Epithelial cell of esophagus (primary cell): Measurements from ENCODE around the gene PLIN1.

Experiments
- DNase-seq: peaks from one replicate; pipeline ENCODE4 v3.0.0; 2010; ENCODE audit warnings: low read depth
- H3K4me3 ChIP-seq: 2 replicates; pipeline ENCODE4 v1.5.1; 2011; ENCODE audit warnings: mild to moderate bottlenecking, low read length, control low read depth
- TF ChIP-seq, protein P1 (sequence below): IDR thresholded peaks from 2 replicates; pipeline ENCODE4 v1.5.1; 2011; ENCODE audit warnings: low read depth, mild to moderate bottlenecking, low read length, control low read depth, inconsistent platforms; ENCODE audit not compliant: insufficient read depth; ENCODE audit errors: missing control alignments

The PLIN1 gene

DNA sequence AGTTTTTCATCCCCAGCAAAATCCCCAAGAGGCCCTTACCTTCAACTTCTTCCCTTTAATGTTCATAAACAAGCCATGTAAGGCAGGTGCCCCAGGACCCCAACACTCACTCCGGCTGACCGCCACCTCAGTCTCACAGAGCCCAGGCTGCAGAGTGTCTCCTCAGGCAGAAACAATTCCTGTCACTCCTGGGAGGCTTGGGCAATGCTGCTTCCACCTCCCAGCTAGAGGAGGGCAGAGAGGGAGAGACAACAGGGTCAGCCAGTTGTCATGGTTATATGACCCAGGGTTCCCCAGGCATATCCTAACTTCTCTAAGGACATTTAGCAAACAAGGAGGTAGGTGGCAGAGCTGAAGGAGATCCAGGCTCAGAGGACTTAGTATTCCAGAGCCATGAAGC, at the start of gene PLIN1:
Gene PLIN1, minus strand, starts transcription at position 156 of the 400 bp plus-strand sequence. CDS start 1,878 bp downstream, outside the sequence.
- no peak within 1 kb of the TSS for H3K4me3 ChIP-seq
- TF ChIP-seq, protein P1, sequence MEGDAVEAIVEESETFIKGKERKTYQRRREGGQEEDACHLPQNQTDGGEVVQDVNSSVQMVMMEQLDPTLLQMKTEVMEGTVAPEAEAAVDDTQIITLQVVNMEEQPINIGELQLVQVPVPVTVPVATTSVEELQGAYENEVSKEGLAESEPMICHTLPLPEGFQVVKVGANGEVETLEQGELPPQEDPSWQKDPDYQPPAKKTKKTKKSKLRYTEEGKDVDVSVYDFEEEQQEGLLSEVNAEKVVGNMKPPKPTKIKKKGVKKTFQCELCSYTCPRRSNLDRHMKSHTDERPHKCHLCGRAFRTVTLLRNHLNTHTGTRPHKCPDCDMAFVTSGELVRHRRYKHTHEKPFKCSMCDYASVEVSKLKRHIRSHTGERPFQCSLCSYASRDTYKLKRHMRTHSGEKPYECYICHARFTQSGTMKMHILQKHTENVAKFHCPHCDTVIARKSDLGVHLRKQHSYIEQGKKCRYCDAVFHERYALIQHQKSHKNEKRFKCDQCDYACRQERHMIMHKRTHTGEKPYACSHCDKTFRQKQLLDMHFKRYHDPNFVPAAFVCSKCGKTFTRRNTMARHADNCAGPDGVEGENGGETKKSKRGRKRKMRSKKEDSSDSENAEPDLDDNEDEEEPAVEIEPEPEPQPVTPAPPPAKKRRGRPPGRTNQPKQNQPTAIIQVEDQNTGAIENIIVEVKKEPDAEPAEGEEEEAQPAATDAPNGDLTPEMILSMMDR = no peak
- no peak for DNase-seq

DNA sequence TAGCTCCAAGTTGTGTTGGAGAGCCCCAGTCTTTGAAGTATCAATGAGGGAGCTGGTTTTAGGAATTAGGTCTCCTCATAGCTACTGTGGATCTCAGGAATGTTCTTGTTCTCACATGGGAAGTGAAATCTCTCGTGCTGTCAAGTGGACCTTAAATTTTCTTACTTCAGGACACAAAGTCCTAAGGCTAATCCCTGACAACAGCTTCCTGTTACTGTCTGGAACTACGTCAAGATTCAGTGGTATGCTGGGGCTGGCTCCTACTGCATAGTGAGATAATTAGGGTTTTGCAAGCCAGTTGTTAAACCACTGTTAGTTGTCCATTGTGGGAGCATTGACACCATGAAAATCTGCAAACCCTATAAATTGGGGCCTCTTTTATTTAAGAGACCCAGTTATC, 49.1 kb upstream of the PLIN1 start:
- no peak for DNase-seq
- no peak overlapping the region for H3K4me3 ChIP-seq
- TF ChIP-seq, protein P1 = no peak

DNA sequence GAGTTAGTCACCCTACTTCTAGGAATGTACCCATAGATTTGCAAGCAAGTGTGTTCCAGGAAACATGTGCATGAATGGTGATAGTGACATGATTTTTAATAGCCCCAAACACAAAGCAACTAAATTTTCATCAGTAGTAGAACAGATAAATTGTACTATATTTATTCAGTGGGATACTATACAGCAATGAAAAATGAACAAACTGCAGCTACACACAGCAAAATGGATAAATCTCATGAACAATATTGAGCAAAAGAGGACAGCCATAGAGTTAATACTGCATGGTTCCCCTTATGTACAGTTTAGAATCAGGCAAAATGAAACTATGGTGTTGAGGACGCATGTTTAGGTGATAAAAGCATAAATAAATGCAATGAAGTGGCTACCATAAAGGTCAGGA, 45.9 kb upstream of the PLIN1 start:
- DNase-seq = no peak

GRCh38 chr15:89724621-89725020, 45.5 kb upstream of the PLIN1 start:
- H3K4me3 ChIP-seq = no peak overlapping the region
- DNase-seq = no peak
- TF ChIP-seq, protein P1 = no peak

More for the DNA sequence above, 45.9 kb upstream of the PLIN1 start:
- no peak overlapping the region for H3K4me3 ChIP-seq
- TF ChIP-seq, protein P1 = no peak

DNA sequence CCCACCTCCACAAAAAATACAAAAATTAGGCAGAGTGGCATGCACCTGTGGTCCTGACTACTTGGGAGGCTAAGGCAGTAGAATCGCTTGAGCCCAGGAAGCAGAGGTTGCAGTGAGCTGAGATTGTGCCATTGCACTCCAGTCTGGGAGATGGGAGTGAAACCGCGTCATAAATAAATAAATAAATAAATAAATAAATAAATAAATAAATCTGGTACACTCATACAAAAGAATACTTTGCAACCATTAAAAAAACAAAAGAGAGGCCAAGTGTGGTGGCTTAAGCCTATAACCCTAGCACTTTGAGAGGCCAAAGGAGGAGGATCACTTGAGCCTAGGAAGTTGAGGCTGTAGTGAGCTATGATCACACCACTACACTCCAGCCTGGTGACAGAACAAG, 43.9 kb upstream of the PLIN1 start:
- H3K4me3 ChIP-seq = no peak overlapping the region
- TF ChIP-seq, protein P1 = no peak
- DNase-seq = no peak

GRCh38 chr15:89714775-89715174, 35.6 kb upstream of the PLIN1 start:
- no peak for DNase-seq
- TF ChIP-seq, protein P1 = no peak
- no peak overlapping the region for H3K4me3 ChIP-seq

DNA sequence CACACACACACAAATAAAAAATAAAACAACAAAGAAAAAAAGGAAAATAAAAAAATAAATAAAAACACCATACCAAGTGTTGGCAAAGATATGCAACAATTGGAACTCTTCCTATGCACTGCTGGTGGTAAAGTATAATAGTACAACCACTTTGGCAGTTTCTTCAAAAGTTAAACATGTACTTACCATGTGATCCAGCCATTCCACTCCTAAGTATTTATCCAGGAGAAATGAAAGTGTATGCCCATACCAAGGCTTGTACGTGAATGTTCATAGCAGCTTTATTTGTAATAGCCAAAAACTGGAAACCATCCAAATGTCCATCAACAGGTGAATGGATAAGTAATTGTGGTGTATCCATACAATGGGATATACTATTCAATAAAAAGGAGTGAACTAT, 28.4 kb upstream of the PLIN1 start:
- DNase-seq = peak; percentile 24
- no peak overlapping the region for H3K4me3 ChIP-seq
- TF ChIP-seq, protein P1 = no peak
